Astrocyte (in vitro differentiated cells and primary cell): ENCODE data around the gene ACTL6B.

Experiments used
- CTCF ChIP-seq: IDR thresholded peaks from 2 replicates; pipeline ENCODE4 v1.5.1; 2011; ENCODE audit warnings: low read depth, mild to moderate bottlenecking, inconsistent platforms, low read length, moderate library complexity; ENCODE audit not compliant: insufficient read depth
- EZH2 ChIP-seq: IDR thresholded peaks from 2 replicates; pipeline ENCODE4 v1.6.1; 2012; ENCODE audit warnings: mild to moderate bottlenecking, low read length, inconsistent platforms; ENCODE audit not compliant: insufficient read depth

- TF ChIP-seq EZH2 (no peak), CTCF (no peak)
Measured at GRCh38 chr7:100674411-100675104, 18.3 kb upstream of the ACTL6B start.
